ENCODE results near the gene ZNF180.
A peak's percentile ranks its signal among the peaks of the same experiment; 100 is the strongest.

DNA sequence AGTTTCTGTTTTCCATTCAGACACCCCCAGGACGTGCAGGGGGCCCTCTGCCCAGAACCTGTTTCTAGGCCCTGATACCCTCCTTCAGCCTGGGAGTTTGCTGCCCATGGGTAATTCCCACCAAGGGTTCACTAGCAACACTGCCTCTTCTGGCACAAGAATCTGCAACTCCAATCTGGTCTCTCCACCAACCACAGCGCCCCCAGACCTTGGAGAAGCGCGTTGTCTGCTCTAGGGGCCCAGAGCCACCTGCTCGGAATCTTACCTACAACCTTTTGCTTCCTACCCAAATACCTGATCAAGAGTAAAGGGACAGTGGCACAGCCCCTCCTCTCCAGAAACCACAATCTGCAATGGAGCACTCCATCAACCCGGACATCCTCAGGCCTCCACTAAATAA is 763 bp downstream of the ZNF180 start:
- TF ChIP-seq, protein P1, sequence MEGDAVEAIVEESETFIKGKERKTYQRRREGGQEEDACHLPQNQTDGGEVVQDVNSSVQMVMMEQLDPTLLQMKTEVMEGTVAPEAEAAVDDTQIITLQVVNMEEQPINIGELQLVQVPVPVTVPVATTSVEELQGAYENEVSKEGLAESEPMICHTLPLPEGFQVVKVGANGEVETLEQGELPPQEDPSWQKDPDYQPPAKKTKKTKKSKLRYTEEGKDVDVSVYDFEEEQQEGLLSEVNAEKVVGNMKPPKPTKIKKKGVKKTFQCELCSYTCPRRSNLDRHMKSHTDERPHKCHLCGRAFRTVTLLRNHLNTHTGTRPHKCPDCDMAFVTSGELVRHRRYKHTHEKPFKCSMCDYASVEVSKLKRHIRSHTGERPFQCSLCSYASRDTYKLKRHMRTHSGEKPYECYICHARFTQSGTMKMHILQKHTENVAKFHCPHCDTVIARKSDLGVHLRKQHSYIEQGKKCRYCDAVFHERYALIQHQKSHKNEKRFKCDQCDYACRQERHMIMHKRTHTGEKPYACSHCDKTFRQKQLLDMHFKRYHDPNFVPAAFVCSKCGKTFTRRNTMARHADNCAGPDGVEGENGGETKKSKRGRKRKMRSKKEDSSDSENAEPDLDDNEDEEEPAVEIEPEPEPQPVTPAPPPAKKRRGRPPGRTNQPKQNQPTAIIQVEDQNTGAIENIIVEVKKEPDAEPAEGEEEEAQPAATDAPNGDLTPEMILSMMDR (conservative IDR thresholded peaks at IDR 0.05; ENCODE audit: low read depth in 2 of 2): peak; percentile 39 to 57; a peak in 3 of 4 replicates
- TF ChIP-seq POLR2AphosphoS5 (IDR thresholded peaks at IDR 0.05; ENCODE audit: low read depth) (no peak), STAT1 (IDR thresholded peaks at IDR 0.05; ENCODE audit: unreplicated experiment) (no peak), JUNB (IDR thresholded peaks at IDR 0.05; ENCODE audit: unreplicated experiment) (no peak), EZH2 (IDR thresholded peaks at IDR 0.05; ENCODE audit: low read depth, unreplicated experiment) (no peak), CREB1 (CRISPR knock-in tag; IDR thresholded peaks at IDR 0.05; ENCODE audit: low read depth) (no peak), EZH2phosphoT487 (IDR thresholded peaks at IDR 0.05; ENCODE audit: unreplicated experiment) (no peak), ZNF114 (CRISPR knock-in tag; IDR thresholded peaks at IDR 0.05) (no peak), NANOG (IDR thresholded peaks at IDR 0.05; ENCODE audit: borderline replicate concordance) (no peak), ZNF331 (CRISPR knock-in tag; IDR thresholded peaks at IDR 0.05; ENCODE audit: low read depth) (no peak)
- TF ChIP-seq, protein P2, sequence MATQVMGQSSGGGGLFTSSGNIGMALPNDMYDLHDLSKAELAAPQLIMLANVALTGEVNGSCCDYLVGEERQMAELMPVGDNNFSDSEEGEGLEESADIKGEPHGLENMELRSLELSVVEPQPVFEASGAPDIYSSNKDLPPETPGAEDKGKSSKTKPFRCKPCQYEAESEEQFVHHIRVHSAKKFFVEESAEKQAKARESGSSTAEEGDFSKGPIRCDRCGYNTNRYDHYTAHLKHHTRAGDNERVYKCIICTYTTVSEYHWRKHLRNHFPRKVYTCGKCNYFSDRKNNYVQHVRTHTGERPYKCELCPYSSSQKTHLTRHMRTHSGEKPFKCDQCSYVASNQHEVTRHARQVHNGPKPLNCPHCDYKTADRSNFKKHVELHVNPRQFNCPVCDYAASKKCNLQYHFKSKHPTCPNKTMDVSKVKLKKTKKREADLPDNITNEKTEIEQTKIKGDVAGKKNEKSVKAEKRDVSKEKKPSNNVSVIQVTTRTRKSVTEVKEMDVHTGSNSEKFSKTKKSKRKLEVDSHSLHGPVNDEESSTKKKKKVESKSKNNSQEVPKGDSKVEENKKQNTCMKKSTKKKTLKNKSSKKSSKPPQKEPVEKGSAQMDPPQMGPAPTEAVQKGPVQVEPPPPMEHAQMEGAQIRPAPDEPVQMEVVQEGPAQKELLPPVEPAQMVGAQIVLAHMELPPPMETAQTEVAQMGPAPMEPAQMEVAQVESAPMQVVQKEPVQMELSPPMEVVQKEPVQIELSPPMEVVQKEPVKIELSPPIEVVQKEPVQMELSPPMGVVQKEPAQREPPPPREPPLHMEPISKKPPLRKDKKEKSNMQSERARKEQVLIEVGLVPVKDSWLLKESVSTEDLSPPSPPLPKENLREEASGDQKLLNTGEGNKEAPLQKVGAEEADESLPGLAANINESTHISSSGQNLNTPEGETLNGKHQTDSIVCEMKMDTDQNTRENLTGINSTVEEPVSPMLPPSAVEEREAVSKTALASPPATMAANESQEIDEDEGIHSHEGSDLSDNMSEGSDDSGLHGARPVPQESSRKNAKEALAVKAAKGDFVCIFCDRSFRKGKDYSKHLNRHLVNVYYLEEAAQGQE (IDR thresholded peaks at IDR 0.05; ENCODE audit: unreplicated experiment): no peak
- TF ChIP-seq, protein P3, sequence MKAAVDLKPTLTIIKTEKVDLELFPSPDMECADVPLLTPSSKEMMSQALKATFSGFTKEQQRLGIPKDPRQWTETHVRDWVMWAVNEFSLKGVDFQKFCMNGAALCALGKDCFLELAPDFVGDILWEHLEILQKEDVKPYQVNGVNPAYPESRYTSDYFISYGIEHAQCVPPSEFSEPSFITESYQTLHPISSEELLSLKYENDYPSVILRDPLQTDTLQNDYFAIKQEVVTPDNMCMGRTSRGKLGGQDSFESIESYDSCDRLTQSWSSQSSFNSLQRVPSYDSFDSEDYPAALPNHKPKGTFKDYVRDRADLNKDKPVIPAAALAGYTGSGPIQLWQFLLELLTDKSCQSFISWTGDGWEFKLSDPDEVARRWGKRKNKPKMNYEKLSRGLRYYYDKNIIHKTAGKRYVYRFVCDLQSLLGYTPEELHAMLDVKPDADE (IDR thresholded peaks at IDR 0.05): no peak
- TF ChIP-seq, protein P4, sequence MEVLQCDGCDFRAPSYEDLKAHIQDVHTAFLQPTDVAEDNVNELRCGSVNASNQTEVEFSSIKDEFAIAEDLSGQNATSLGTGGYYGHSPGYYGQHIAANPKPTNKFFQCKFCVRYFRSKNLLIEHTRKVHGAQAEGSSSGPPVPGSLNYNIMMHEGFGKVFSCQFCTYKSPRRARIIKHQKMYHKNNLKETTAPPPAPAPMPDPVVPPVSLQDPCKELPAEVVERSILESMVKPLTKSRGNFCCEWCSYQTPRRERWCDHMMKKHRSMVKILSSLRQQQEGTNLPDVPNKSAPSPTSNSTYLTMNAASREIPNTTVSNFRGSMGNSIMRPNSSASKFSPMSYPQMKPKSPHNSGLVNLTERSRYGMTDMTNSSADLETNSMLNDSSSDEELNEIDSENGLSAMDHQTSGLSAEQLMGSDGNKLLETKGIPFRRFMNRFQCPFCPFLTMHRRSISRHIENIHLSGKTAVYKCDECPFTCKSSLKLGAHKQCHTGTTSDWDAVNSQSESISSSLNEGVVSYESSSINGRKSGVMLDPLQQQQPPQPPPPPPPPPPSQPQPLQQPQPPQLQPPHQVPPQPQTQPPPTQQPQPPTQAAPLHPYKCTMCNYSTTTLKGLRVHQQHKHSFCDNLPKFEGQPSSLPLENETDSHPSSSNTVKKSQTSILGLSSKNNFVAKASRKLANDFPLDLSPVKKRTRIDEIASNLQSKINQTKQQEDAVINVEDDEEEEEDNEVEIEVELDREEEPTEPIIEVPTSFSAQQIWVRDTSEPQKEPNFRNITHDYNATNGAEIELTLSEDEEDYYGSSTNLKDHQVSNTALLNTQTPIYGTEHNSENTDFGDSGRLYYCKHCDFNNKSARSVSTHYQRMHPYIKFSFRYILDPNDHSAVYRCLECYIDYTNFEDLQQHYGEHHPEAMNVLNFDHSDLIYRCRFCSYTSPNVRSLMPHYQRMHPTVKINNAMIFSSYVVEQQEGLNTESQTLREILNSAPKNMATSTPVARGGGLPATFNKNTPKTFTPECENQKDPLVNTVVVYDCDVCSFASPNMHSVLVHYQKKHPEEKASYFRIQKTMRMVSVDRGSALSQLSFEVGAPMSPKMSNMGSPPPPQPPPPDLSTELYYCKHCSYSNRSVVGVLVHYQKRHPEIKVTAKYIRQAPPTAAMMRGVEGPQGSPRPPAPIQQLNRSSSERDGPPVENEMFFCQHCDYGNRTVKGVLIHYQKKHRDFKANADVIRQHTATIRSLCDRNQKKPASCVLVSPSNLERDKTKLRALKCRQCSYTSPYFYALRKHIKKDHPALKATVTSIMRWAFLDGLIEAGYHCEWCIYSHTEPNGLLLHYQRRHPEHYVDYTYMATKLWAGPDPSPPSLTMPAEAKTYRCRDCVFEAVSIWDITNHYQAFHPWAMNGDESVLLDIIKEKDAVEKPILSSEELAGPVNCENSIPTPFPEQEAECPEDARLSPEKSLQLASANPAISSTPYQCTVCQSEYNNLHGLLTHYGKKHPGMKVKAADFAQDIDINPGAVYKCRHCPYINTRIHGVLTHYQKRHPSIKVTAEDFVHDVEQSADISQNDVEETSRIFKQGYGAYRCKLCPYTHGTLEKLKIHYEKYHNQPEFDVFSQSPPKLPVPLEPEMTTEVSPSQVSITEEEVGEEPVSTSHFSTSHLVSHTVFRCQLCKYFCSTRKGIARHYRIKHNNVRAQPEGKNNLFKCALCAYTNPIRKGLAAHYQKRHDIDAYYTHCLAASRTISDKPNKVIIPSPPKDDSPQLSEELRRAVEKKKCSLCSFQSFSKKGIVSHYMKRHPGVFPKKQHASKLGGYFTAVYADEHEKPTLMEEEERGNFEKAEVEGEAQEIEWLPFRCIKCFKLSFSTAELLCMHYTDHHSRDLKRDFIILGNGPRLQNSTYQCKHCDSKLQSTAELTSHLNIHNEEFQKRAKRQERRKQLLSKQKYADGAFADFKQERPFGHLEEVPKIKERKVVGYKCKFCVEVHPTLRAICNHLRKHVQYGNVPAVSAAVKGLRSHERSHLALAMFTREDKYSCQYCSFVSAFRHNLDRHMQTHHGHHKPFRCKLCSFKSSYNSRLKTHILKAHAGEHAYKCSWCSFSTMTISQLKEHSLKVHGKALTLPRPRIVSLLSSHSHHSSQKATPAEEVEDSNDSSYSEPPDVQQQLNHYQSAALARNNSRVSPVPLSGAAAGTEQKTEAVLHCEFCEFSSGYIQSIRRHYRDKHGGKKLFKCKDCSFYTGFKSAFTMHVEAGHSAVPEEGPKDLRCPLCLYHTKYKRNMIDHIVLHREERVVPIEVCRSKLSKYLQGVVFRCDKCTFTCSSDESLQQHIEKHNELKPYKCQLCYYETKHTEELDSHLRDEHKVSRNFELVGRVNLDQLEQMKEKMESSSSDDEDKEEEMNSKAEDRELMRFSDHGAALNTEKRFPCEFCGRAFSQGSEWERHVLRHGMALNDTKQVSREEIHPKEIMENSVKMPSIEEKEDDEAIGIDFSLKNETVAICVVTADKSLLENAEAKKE (CRISPR knock-in tag; IDR thresholded peaks at IDR 0.05): no peak

Data from GM23338 (cell line).